A549 (cell line): Measurements from ENCODE around the gene CAMSAP1.

Experiments used
- CTCF ChIP-seq: fragments of >200 bp; sonication (Bioruptor Twin); formaldehyde crosslinking; IDR thresholded peaks from 3 replicates; pipeline ENCODE4 v1.5.1; 2016
- MAX ChIP-seq: IDR thresholded peaks from 2 replicates; pipeline ENCODE4 v1.6.1; 2012

- TF ChIP-seq MAX (no peak), CTCF (no peak)
Observed at GRCh38 chr9:135890190-135891026, 16.9 kb downstream of the CAMSAP1 start.
